ENCODE measurements around the gene PRPF39. TPM values are rescaled to one million over a fixed set of nuclear protein-coding genes. Genes with fewer than 3 reads are reported as not detected.
"Not testable (repeated sequence)": the region's sequence is repeated elsewhere in the genome, so short reads cannot be mapped to it uniquely, and the experiment has no call there.

The PRPF39 gene
- total RNA-seq, 1 donor from 2014 or later: 26.1 TPM

GRCh38 chr14:45136399-45136798 lies 52.5 kb downstream of the PRPF39 start:
- DNase-seq (ENCODE audit: low read depth, low spot score): no peak

GRCh38 chr14:45140661-45141187 lies 56.8 kb downstream of the PRPF39 start:
- DNase-seq (ENCODE audit: low read depth, low spot score): no peak

- not testable (repeated sequence) for DNase-seq (ENCODE audit: low read depth, low spot score)
These were observed 58.2 kb downstream of the PRPF39 start for GRCh38 chr14:45142083-45142482.

DNA sequence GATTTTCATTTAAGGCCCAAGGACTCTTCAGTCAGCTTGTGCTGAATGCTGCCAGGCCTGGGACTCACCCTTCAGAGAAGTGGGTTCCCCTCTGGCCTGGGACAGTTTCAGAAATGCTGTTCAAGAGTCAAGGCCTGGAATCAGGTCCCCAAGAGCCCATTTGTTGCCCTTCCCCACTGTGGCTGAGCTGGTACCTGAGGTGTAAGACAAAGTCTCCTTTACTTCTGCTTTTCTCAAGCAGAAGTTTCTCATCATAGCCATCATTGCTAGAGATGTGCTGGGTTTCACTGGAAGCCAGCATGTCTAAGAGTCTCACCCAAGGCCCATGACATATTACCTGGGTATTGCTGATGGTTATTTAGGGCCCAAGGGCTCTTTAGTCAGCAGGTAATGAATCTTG lies 60.7 kb downstream of the PRPF39 start:
- DNase-seq (ENCODE audit: low read depth, low spot score): no peak

DNA sequence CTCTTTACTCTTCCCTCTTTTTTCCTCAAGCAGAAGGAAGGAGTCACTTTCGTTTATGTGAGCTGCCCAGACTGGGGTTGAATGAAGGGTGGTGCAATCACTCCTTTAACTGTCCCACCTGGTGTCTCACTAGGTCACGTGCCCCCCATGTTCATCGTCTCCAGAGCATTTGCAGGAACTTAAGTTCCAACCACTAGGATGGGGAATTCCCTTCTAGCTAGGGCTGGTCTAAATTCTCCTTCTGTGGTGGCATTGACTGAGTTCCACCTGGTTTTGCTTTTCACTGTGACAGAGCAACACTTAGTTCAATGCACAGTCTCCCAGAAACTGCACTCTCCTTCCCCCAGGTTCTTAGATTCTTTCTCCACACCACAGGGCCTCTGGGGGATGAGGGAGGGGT lies 61.3 kb downstream of the PRPF39 start:
- DNase-seq (ENCODE audit: low read depth, low spot score): no peak

DNA sequence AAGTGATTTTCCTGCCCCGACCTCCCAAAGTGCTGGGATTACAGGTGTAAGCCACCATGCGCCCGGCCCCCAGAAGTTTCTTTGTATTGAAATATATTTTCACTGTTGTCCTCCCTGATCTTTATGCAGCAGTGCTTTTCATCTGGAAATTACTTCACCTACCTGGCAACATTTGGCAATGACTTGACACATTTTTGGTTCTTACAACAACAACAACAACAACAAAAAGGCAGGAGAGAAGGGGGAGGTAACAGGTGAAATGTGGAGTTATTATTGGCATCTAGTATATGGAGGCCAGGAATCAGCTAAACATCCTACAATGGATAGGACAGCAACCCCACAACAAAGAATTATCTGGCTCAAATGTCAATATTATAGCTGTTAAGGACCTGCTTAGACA lies 65.7 kb downstream of the PRPF39 start:
- DNase-seq (ENCODE audit: low read depth, low spot score): no peak

DNA sequence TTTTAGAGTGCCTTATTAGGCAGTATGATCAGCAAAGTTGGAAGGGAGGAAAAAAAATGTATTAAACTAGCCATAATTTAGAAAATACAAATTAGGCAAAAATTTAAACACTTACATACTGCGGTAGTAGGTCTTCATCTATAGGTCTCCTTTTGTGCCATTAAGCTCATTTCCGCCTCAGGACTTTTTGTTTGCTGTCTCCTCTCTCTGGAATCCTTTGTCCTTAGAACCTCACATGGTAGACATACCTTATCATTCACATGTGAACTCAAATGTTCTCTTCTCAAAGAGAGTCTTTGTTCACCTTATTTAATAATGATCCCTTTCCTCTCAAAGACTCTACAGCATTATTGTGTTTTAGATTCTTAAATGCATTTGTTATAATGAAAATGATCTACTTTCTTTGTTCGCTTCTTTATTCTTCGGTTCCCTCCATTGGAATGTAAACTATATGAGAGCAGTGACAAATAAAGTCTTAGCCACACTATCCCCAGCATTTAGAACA lies 66.5 kb downstream of the PRPF39 start:
- DNase-seq (ENCODE audit: low read depth, low spot score): no peak

DNA sequence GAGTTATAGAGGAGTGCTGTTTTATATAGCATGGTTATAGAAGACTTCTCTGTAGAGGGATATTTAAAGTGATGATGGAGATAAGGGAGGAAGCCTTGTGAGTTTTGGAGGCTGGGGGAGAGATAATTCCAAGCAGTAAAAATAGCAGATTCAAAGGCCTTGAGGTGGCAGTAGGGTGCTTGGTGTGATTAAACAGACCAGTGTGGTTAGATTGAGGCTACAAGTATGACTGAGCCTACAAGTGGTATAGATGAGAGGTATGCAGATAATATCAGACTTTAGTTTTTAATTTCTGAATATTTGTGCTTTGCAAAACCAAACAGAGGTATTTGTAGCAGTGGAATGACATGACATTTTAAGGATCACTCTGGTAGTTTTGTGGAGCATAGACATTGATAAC lies 72.2 kb downstream of the PRPF39 start:
- no peak for DNase-seq (ENCODE audit: low read depth, low spot score)

Other genes with a start within 250 kb of the PRPF39 start
- 5.8 and 8.8 TPM in 2 replicates for gene KLHL28, start 122.2 kb upstream of the PRPF39 start, total RNA-seq
- gene TOGARAM1, start 121.9 kb upstream of the PRPF39 start, total RNA-seq: 14.6 and 17.9 TPM in 2 replicates
- 28.2 and 36.6 TPM in 2 replicates for gene FKBP3, start 50.4 kb downstream of the PRPF39 start, total RNA-seq
- gene FANCM, start 51.8 kb downstream of the PRPF39 start, total RNA-seq: 7.7 and 14.3 TPM in 2 replicates
- 26.4 and 37.9 TPM in 2 replicates for gene MIS18BP1, start 169.1 kb downstream of the PRPF39 start, total RNA-seq

All from pulmonary artery endothelial cell (primary cell).